Measurements from ENCODE around the gene MDGA2. TPM values are rescaled to one million over a fixed set of nuclear protein-coding genes. Genes with fewer than 3 reads are reported as not detected.
"Not testable (repeated sequence)": the region's sequence is repeated elsewhere in the genome, so short reads cannot be mapped to it uniquely, and the experiment has no call there.

MDGA2 gene
- polyA plus RNA-seq, 1 experiment, result not detected

DNA sequence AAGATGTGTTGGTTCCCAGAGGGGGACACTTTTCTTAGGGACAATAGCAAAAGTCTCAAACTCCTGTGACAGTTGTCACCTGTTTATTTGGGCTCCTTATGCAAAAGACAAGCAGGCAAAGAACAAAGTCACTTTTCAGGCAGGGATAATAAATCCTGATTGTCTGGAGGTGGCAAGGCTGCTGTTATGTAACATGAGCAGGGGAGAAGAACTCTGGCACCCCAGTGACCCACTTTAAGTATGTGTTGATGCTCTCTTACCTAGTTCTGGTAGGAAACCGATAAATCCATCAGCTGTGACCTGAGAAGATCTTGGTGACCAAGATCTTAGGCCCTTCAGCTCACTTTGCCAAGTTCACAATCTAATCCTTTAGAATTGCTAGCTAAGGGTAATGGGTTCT, 17.4 kb downstream of the MDGA2 start:
- no peaks in the 10 kb centered on the region for H3K27me3 ChIP-seq (ENCODE audit: control insufficient read depth, insufficient read depth, low read length)
- POLR2A ChIA-PET, result no interaction called here

DNA sequence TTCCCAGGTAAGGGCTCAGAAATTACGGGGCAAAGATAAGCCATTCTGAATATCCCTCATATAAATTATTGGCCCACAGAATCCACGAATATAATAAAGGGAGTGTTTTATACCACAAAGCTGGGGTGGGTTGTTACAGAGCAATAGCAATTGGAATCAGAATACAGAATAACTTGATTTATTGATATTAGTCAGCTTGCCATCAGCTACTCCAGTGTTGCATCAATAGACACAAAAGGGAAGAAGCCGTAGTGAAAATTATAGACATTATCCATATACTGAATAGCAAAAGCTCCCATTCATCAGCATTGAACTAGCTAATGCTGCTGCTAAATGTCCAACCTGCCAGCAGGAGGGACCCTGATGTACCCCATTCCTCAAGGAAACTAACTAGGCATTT, 18.3 kb downstream of the MDGA2 start:
- Histone ChIP-seq H3K27me3 (ENCODE audit: control insufficient read depth, insufficient read depth, low read length) (no peaks in the 10 kb centered on the region), H3K9me3 (ENCODE audit: control insufficient read depth, insufficient read depth, low read length) (peaks cover 2% of the 10 kb centered on the region; the same call in 1 of the 2 replicates), H3K4me3 (ENCODE audit: low read depth, low read length) (no peak overlapping the region), H3K27ac (ENCODE audit: low read depth, low read length) (no peak overlapping the region)
- no peak for DNase-seq (ENCODE audit: low read depth, low spot score)
- TF ChIP-seq CTCF (IDR thresholded peaks at IDR 0.05; ENCODE audit: low read depth, low read length), result no peak
- ChIA-PET CTCF (no interaction called here), POLR2A (no interaction called here)

More for the DNA sequence above, 17.4 kb downstream of the MDGA2 start:
- H3K27ac ChIP-seq (ENCODE audit: low read depth, low read length), result no peak overlapping the region
- no peak for TF ChIP-seq CTCF (IDR thresholded peaks at IDR 0.05; ENCODE audit: low read depth, low read length)
- CTCF ChIA-PET, result no interaction called here
- no peak overlapping the region for H3K4me3 ChIP-seq (ENCODE audit: low read depth, low read length)
- H3K9me3 ChIP-seq (ENCODE audit: control insufficient read depth, insufficient read depth, low read length), result peaks cover 2% of the 10 kb centered on the region; the same call in 1 of the 2 replicates
- DNase-seq (ENCODE audit: low read depth, low spot score), result no peak

DNA sequence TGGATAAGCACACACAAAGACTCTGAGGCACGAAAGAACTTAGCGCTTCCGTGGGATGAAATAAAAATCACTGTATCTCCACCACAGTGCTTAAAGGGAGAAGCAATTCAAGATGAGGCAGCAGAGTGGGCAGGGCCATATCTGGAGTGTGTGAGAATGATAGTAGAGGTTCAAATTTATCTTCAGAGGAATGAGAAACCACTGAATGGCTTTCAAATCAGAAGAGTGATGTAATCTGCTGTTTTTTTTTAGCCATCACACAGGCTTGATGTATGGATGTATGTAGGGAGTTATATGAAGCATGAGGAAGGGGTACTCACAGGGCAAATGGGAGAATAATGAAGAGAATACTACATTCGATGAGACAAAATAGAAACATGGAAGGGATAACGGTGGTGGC, 24.1 kb downstream of the MDGA2 start:
- TF ChIP-seq CTCF (IDR thresholded peaks at IDR 0.05; ENCODE audit: low read depth, low read length), result no peak
- DNase-seq (ENCODE audit: low read depth, low spot score), result no peak
- H3K27ac ChIP-seq (ENCODE audit: low read depth, low read length), result no peak overlapping the region
- POLR2A ChIA-PET, result no interaction called here
- H3K27me3 ChIP-seq (ENCODE audit: control insufficient read depth, insufficient read depth, low read length), result no peaks in the 10 kb centered on the region
- H3K4me3 ChIP-seq (ENCODE audit: low read depth, low read length), result no peak overlapping the region
- peaks cover 9% of the 10 kb centered on the region; the same call in 1 of the 2 replicates for H3K9me3 ChIP-seq (ENCODE audit: control insufficient read depth, insufficient read depth, low read length)
- CTCF ChIA-PET, result no interaction called here

GRCh38 chr14:47637753-47638152, 37.7 kb downstream of the MDGA2 start:
- POLR2A ChIA-PET, result no interaction called here
- H3K27ac ChIP-seq (ENCODE audit: low read depth, low read length), result no peak overlapping the region
- no peaks in the 10 kb centered on the region for H3K9me3 ChIP-seq (ENCODE audit: control insufficient read depth, insufficient read depth, low read length)
- no peak overlapping the region for H3K4me3 ChIP-seq (ENCODE audit: low read depth, low read length)
- TF ChIP-seq CTCF (IDR thresholded peaks at IDR 0.05; ENCODE audit: low read depth, low read length), result no peak
- CTCF ChIA-PET, result no interaction called here
- H3K27me3 ChIP-seq (ENCODE audit: control insufficient read depth, insufficient read depth, low read length), result no peaks in the 10 kb centered on the region
- DNase-seq (ENCODE audit: low read depth, low spot score), result no peak

DNA sequence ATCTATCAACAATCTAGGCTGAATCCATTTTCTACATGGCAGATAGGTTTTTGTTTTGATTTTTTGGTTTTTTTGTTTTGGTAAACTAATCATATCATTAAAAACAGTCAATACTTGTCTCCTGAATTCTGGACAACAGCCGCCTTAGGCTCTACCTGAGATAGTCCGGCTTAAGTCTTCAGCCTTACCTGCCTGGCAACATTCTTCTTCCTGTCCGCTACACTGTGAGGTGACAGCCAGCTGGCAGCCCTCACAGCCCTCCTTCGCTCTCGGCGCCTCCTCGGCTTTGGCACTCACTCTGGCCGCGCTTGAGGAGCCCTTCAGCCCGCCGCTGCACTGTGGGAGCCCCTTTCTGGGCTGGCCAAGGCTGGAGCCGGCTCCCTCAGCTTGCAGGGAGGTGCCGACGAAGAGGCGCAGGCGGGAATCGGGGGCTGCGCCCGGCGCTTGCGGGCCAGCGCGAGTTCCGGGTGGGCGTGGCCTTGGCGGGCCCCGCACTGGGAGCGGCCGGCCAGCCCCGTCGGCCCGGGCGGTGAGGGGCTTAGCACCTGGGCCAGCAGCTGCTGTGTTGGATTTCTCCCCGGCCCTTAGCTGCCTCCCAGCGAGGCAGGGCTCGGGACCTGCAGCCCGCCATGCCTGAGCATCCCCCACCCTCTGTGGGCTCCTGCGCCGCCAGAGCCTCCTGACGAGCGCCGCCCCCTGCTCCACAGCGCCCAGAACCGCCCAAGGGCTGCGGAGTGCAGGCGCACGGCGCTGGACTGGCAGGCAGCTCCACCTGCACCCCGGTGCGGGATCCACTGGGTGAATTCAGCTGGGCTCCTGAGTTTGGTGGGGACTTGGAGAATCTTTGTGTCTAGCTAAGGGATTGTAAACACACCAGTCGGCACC, 49.0 kb downstream of the MDGA2 start:
- H3K27me3 ChIP-seq (ENCODE audit: control insufficient read depth, insufficient read depth, low read length), result no peaks in the 10 kb centered on the region
- TF ChIP-seq CTCF (IDR thresholded peaks at IDR 0.05; ENCODE audit: low read depth, low read length), result no peak
- H3K9me3 ChIP-seq (ENCODE audit: control insufficient read depth, insufficient read depth, low read length), result peaks cover 23% of the 10 kb centered on the region
- no peak overlapping the region for H3K27ac ChIP-seq (ENCODE audit: low read depth, low read length)
- POLR2A ChIA-PET, result no interaction called here
- H3K4me3 ChIP-seq (ENCODE audit: low read depth, low read length), result no peak overlapping the region
- no peak for DNase-seq (ENCODE audit: low read depth, low spot score)
- CTCF ChIA-PET, result no interaction called here

- CTCF ChIA-PET; H3K4me3 ChIP-seq (ENCODE audit: low read depth, low read length); POLR2A ChIA-PET; H3K27me3 ChIP-seq (ENCODE audit: control insufficient read depth, insufficient read depth, low read length); H3K27ac ChIP-seq (ENCODE audit: low read depth, low read length); DNase-seq (ENCODE audit: low read depth, low spot score): not testable (repeated sequence)
- H3K9me3 ChIP-seq (ENCODE audit: control insufficient read depth, insufficient read depth, low read length), result peaks cover 23% of the 10 kb centered on the region
Measured at GRCh38 chr14:47624126-47624525, 51.3 kb downstream of the MDGA2 start.

Measured in AG04450 (cell line).